ENCODE data around the gene MTMR4.
"Not testable (repeated sequence)": the region's sequence is repeated elsewhere in the genome, so short reads cannot be mapped to it uniquely, and the experiment has no call there.

MTMR4 gene

GRCh38 chr17:58493506-58493905 lies 20.9 kb downstream of the MTMR4 start:
- H3K27ac ChIP-seq: no peak overlapping the region
- TF ChIP-seq CTCF (IDR thresholded peaks at IDR 0.05): no peak
- no peak for TF ChIP-seq ZFX (IDR thresholded peaks at IDR 0.05; ENCODE audit: borderline replicate concordance)

DNA sequence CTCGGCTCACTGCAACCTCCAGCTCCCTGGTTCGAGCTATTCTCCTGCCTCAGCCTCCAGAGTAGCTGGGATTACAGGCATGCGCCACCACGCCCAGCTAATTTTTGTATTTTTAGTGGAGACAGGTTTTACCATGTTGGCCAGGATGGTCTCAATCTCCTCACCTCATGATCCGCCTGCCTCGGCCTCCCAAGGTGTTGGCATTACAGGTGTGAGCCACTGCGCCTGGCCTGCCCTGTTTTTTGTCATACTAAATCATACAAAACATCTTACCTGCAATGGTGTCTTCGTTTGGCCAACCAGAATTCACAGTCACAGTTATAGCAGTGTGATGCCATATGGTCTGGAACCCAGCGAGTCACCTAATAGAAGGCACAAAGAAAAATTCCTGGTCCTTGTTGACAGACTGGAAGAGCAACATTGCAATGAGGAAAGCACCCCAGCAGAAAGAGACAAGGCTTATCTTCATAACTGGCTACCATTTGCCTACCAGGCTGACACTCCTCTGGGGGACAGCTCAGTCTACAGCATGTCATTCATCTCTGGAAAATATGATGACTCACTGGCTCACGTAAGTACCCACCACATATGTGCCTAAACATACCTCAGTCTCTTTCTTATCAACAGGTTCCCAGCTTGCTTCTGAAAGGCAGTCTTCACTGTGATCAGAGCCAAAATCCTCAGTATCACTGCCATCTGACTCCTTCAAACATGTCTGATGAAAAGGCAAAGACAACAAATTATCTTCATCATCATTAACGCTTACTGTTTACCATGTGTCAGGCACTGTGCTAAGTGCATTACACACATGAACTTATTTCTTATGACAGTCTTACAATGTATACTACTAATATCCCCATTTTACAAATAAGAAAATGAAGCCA lies 22.0 kb downstream of the MTMR4 start:
- no peak for TF ChIP-seq ZFX (IDR thresholded peaks at IDR 0.05; ENCODE audit: borderline replicate concordance)
- no peak for TF ChIP-seq CTCF (IDR thresholded peaks at IDR 0.05)
- H3K27ac ChIP-seq: no peak overlapping the region

GRCh38 chr17:58491510-58492045 lies 22.9 kb downstream of the MTMR4 start:
- H3K27ac ChIP-seq: no peak overlapping the region
- TF ChIP-seq CTCF (IDR thresholded peaks at IDR 0.05): no peak

GRCh38 chr17:58488428-58488890 lies 26.0 kb downstream of the MTMR4 start:
- TF ChIP-seq ZFX (IDR thresholded peaks at IDR 0.05; ENCODE audit: borderline replicate concordance) (no peak), CTCF (IDR thresholded peaks at IDR 0.05) (no peak)
- H3K27ac ChIP-seq: no peak overlapping the region

- no peak within 1 kb of the TSS for H3K27ac ChIP-seq
- TF ChIP-seq ZFX (IDR thresholded peaks at IDR 0.05; ENCODE audit: borderline replicate concordance): no peak
- TF ChIP-seq CTCF (IDR thresholded peaks at IDR 0.05): no peak
Measured at GRCh38 chr17:58487589-58488427, 26.6 kb downstream of the MTMR4 start, which contains the start of gene HSF5. Gene HSF5 (minus strand): TSS chr17:58488408. CDS start chr17:58488274, 134 bp downstream.

DNA sequence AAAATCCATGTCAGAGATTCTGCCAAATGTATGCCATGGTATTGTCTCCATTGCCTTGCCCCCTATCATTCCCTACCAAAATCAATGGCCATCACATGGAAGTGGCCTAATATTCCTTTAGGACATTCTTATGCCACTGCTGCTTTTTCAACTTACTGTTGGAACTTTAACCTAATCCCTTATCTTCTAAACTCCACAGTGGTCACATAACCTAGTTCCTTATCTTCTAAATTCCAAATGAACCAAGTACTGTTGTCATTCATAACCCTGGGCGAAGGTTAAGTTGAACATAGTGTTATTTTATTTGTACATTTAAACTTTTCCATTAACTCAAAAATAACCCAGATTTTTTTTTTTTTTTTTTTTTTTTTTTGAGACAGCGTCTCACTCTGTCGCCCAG lies 29.8 kb downstream of the MTMR4 start:
- no peak for TF ChIP-seq ZFX (IDR thresholded peaks at IDR 0.05; ENCODE audit: borderline replicate concordance)
- TF ChIP-seq CTCF (IDR thresholded peaks at IDR 0.05): no peak
- no peak overlapping the region for H3K27ac ChIP-seq

DNA sequence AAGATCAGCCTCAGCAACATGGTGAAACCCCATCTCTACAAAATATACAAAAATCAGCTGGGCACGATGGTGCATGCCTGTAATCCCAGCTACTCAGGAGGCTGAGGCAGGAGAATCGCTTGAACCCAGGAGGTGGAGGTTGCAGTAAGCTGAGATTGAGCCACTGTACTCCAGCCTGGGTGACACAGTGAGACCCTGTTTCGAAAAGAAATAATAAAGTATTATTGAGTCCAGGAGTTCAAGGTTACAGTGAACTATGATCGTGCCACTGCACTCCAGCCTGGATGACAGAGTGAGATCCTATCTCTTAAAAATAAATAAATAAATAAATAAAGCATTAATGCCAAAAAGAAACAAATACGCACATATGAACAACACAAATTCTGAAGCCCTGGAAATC lies 32.6 kb downstream of the MTMR4 start:
- not testable (repeated sequence) for H3K27ac ChIP-seq

Measured in 22Rv1 (cell line).